HG03159 (cell line): ENCODE data around the gene ST3GAL5.

ENCODE experiments used
- ATAC-seq: cut with Tn5 transposase; IDR thresholded peaks from one replicate; pipeline ENCODE4 v1.9.1; 2021; ENCODE audit warnings: mild to moderate bottlenecking, moderate library complexity; ENCODE audit not compliant: unreplicated experiment

Gene ST3GAL5

GRCh38 chr2:85811180-85812093, 77.4 kb downstream of the ST3GAL5 start:
- ATAC-seq: no peak

GRCh38 chr2:85810371-85811179, 78.2 kb downstream of the ST3GAL5 start:
- ATAC-seq: no peak

- ATAC-seq: no peak
Observed at GRCh38 chr2:85807756-85808155, 81.0 kb downstream of the ST3GAL5 start.

GRCh38 chr2:85806358-85807118, 82.3 kb downstream of the ST3GAL5 start:
- no peak for ATAC-seq

GRCh38 chr2:85804583-85804982, 84.2 kb downstream of the ST3GAL5 start:
- ATAC-seq: no peak

- no peak for ATAC-seq
Observed at GRCh38 chr2:85803704-85804425, 84.9 kb downstream of the ST3GAL5 start.

- no peak for ATAC-seq
Observed at GRCh38 chr2:85802354-85803103, 86.3 kb downstream of the ST3GAL5 start.

GRCh38 chr2:85801871-85802270, 86.9 kb downstream of the ST3GAL5 start:
- no peak for ATAC-seq

GRCh38 chr2:85800586-85800985, 88.2 kb downstream of the ST3GAL5 start:
- no peak for ATAC-seq

GRCh38 chr2:85799215-85799956, 89.4 kb downstream of the ST3GAL5 start:
- ATAC-seq: no peak

- no peak for ATAC-seq
Observed at GRCh38 chr2:85797921-85798320, 90.9 kb downstream of the ST3GAL5 start.

GRCh38 chr2:85797263-85797660, 91.5 kb downstream of the ST3GAL5 start:
- ATAC-seq: no peak

GRCh38 chr2:85796341-85797262, 92.2 kb downstream of the ST3GAL5 start:
- ATAC-seq: no peak

GRCh38 chr2:85796046-85796340, 92.8 kb downstream of the ST3GAL5 start:
- no peak for ATAC-seq

GRCh38 chr2:85795331-85796045, 93.3 kb downstream of the ST3GAL5 start:
- no peak for ATAC-seq

GRCh38 chr2:85794491-85795121, 94.2 kb downstream of the ST3GAL5 start:
- ATAC-seq: no peak

GRCh38 chr2:85794038-85794441, 94.8 kb downstream of the ST3GAL5 start:
- no peak for ATAC-seq
